ENCODE data around the gene MAFG.
A peak's percentile ranks its signal among the peaks of the same experiment; 100 is the strongest.

Gene MAFG

DNA sequence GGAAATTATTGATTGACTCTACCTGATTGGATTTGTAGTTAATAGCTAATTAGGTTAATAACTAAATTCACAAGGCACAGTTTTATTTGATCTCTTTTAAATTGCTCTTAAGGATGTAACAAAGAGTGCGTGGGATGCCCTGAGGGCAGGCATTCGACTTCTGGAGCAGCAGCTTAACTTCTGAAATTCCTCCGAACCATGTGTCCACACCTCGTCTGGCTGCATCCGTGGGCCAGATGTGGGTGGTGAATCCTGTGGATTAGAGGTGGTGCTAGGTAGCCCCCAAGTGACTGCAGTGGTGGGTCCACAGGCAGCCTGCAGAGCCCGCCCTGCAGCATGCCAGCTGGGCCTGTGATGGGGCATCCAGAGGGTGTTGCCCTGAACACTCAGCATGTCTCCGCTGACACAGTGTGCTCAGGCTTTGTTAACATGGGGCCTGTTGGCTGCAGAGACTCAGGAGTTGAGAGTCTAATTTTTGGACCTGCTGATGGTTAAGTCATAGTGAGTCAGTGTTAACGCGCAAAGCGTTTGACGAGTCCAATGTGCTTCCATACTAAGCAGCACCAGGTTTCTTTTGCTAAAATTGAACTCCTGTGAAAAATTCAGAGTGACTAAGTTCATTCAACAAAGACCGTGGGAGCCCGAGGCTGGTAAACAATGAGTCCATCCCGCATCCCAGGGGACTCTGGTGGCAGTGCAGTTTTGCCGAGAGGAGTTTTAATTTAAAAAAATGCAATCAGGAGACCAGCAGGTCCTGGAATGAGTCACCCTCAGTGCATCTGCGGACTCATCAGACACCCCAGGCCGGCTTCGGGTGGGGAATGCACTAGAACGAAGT, 29.3 kb downstream of the MAFG start:
- DNase-seq (ENCODE audit: low read depth, low spot score) = peak; percentile 69

DNA sequence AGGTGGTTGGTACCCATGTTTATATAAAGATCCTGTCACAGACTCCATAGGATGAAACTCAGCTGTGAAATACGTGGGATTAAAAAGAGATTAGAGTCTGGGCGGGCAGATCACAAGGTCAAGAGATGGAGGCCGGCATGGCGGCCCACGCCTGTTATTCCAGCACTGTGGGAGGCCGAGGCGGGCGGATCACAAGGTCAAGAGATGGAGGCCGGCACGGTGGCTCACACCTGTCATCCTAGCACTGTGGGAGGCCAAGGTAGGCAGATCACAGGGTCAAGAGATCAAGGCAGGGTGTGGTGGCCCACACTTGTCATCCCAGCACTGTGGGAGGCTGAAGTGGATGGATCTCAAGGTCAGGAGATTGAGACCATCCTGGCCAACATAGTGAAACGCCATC, 32.1 kb downstream of the MAFG start:
- DNase-seq (ENCODE audit: low read depth, low spot score) = no peak

DNA sequence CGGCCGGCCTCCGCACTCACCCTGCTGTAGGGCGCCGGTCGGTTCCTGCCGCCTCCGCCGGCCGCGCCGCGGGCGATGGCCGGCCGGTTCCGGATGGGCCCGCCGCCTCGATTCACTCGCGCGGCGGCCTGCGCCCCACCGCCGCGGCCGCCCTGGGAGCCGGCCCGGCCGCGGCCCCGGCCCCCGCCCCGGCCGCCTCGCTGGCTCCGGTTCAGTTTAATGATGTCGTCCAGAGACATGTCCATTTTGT, 36.3 kb downstream of the MAFG start:
- DNase-seq (ENCODE audit: low read depth, low spot score) = no peak

DNA sequence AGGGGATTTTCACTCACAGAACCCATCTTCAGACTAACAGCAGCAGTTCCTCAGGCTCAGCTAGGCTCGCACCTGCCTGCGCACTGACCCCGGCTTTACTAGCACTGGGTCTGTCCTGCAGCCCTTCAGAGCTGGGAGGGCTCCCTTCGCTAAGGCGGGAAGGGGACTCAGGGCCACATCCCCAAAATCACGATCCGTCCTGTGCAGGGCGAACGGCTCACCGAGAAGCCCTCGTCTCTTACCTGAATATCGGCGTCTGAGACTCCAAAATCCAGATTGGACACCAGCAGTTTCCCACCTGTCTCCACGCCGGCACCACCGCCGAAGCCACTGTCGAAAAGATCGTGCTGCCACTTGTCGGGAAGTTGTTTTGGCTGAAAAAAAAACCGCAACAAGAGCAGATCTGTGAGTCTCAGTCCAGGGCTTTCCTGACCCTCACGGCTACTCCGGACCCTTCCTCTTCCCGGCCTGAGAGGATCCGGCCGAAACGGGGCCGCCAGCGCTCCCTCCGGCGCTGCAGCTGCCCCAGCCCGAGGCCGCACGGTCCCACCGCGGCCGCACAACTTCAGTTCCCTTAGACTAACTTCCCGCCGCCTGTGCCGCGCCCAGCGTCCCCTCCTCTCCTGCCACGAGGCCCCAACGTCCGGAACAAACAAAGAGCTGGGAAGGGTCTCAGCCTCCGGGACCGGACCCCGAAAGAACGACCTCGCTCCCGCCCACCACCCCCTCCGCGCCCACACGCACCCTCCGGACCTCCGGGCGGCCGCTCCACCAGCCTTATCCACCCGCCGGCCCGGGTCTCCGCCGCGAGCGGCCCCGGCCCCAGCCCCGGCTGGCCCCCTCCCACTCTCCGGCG, 36.9 kb downstream of the MAFG start:
- DNase-seq (ENCODE audit: low read depth, low spot score) = no peak

DNA sequence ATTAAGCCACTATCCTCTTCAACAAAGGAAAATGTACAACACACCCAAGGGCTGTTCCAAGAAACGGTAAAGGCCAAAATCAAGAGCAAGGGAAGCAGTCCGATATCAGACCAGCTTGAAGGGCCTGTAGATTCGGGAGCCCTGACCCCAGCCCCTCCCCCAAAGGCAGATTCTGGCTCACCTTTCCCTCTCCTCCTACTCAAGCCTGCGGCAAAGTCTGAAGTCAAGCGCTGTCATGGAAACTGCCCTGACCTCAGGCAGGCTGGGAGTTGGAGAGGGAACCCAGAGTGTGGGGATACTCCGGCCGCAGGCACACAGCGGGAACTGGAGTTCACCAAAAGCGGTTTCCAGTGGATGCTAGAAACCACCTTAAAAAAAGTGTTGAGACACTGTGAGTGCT, 37.9 kb downstream of the MAFG start:
- DNase-seq (ENCODE audit: low read depth, low spot score) = no peak

DNA sequence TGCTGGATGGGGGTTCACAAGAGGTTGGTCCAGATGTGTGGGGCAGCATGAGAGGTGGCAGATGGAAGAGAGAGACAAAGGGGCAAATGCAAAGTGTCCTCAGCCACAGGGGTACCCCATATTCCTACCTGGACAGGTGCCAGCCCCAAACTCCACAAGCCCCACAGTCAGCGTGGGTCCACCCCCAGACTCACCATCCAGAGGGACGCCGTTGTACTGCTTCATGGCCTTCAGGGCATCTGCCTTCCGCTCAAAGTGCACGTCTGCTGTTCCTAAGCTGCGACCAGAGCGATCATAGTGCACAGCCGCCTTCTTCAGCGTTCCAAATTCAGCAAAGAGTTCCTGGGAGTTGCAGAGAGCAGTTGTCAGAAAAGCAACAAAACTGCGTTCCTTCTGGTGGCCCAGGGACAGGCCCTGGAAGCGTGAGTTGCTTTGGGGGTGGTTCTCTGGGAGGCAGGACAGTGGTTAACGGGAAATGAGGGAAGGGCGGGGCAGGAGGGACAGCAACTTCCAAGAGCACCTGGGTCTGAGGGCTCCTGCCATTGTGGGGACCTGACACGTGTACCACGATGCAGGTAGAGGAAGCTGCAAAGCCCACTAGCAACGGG, 38.4 kb downstream of the MAFG start:
- no peak for DNase-seq (ENCODE audit: low read depth, low spot score)

DNA sequence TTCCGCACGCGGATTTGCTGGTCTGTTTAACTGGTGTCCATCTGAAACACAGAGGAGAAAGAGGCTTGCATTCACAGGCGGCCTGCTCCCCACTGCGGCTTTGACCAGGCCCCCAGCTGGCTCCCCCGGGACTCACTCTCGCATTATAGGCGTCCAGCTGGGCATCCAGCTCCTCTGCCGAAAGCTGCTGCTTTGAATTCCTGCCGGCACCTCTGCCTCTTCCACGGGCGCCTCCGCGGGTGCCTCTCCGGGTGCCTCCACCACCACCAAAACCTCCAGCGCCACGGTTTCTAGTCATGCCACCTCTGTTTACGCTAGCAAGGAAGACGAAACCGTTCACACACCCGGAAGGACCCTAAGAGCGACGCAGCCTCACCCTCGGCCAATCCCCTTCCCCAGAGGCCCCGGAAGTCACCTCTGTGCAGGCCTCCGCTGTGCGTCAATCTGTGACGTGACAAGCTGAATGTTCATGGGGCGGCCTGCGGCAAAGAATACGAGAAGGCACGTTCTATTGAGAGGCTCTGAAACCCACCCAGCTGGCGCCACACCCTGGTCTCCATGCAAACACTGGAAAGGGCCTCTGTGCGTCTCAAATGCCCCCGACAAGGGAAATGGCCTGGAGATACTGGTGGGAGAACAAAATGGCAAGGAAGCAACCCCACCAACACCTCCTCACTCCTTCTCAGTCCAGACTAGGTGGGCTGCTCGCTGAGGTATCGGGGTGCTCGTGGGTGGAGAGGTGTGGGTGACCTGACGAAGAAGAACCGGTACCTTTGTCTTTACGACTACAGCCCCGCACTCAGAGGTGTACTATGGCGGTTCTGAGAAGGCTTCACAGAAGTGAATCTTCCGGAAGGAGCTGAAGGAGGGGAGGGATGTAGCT, 39.2 kb downstream of the MAFG start:
- no peak for DNase-seq (ENCODE audit: low read depth, low spot score)

DNA sequence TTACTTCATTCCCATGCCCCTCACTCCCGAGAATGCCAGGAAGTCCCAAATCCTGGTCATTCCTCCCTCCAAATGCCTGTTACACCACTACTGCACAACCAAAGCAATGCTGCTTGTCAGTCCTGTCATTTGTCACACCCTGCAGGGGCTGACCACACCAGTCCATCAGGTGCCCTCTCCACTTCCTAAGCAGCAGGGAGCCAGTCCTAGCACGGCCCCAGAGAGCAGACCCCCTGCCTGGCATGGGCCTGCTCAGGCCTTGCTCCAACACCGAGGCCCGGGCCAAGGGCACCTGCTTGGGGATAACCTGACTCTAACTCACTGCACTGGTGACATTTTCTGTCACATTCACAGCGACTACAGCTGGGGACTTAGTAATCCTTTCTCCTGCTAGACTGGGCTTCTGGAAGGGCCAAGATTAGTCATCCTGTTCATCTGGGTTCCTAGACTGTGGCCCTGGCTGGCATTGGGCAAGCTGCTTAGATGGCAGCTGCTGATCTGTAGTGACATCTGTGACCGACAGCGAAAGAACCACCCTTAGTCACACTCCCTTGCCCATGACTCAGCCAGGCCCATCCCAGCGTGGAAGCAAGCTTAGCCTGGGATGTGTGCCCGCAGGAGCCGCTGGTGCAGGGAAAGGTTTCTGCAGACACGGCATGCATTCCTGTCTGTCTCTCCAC, 41.5 kb downstream of the MAFG start:
- no peak for DNase-seq (ENCODE audit: low read depth, low spot score)

DNA sequence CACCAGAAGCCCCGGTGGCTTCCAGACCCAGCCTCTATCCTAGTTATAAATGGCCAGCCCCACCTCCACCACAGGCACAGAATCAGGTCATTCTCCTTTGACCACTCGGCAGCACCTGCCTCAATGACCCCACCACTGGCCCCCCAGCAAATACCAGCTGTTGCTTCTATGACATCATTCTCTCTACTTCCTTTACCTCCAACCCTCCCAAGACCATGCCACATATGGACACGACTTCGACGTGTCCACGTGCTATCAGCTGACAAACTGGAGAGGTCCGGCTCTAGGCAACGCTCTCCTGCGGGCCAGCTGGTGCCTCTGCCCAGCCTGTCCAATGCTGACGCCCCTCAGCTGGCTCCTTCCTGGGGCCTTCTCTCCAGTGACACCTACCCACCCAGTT, 42.1 kb downstream of the MAFG start:
- no peak for DNase-seq (ENCODE audit: low read depth, low spot score)

DNA sequence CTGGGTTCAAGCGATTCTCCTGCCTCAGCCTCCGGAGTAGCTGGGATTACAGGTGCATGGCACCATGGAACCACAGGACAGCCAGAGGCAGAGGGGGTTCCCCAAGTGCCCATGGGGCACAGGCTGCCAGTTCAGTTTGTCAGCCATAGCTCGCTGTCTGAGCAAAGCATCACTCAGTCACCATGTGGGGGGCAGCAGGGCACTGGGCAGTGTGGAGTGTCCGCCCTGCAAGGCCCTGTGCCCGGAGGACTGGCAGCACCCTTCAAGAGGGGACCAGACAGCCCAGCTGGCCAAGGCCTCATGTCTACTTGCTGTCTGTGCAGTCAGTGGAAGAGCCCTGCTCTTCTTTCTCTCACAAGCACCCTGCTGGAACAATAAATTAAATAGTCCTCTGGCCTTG, 42.6 kb downstream of the MAFG start:
- no peak for DNase-seq (ENCODE audit: low read depth, low spot score)

DNA sequence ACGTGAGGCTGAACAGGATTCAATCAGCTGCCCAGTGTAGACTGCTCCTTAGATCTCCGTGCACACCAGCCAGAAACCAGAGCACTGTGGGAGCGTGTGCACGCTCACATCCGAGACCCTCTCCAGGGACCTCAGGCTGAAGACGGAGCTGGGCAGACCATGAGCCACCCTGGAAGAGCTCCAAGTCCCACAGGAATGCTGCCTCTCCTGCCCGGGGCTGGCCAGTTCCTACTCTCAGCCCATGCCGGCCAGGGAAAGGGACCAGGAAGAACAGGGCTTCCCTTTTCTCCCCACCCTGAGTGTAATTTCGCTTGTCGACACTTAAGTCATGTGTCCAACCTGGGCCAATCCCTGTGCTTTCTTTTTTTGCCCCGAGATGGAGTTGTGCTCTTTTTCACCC, 43.0 kb downstream of the MAFG start:
- no peak for DNase-seq (ENCODE audit: low read depth, low spot score)

DNA sequence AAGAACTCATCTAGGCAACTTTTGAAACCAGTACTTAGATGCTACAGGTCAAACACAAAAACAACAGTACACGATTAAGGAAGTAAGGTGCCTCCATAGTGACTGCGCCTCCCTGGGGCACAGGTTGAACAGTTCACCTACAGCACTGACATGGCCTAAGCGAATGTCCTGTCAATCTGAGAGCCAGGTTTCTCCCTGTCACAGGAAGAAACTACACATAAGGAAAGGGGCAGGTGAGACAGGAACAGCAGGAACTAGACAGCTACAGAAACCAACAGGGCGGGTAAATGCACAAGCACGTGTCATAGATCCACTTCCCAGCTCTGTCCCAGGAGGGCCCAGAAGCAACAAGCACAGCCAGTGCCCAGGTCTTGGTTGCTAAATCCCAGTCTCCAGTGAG, 48.4 kb downstream of the MAFG start:
- no peak for DNase-seq (ENCODE audit: low read depth, low spot score)

DNA sequence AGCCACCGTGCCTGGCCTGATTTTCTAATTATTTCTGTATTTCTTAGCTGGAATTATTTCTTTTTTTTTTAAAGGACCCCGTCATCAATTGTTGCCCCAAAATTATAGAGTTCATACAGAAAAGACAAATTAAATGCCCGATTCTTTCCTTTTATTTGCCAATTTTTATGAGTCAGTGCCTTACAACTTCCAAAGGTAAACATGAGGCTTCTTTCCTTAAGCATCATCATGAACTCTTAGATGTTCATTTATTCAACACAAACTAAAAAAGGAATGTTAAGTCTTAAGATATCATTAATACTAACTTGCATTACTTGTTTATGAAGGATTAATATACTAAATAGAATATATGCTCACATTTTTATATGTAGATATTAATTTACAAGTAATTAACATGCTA, 49.2 kb downstream of the MAFG start:
- no peak for DNase-seq (ENCODE audit: low read depth, low spot score)

DNA sequence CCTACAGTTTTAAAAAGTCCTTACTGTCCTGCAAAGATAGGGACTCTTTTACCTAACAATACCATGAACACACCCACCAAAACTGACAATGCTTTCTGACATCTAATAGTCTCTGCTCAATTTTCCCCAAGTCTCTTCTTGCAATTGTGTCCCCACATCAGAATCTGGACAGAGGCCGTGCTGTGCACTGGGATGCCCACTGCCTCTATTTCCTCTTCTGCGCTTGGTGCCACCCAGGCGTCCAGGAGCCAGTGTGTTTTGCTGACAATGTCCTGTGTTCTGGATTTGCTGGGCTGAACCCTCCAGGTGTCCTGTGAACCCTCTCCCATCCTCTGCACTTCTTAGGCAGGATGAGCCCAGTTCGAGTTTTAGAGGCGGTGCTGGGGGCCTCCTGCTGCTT, 50.0 kb downstream of the MAFG start:
- no peak for DNase-seq (ENCODE audit: low read depth, low spot score)

DNA sequence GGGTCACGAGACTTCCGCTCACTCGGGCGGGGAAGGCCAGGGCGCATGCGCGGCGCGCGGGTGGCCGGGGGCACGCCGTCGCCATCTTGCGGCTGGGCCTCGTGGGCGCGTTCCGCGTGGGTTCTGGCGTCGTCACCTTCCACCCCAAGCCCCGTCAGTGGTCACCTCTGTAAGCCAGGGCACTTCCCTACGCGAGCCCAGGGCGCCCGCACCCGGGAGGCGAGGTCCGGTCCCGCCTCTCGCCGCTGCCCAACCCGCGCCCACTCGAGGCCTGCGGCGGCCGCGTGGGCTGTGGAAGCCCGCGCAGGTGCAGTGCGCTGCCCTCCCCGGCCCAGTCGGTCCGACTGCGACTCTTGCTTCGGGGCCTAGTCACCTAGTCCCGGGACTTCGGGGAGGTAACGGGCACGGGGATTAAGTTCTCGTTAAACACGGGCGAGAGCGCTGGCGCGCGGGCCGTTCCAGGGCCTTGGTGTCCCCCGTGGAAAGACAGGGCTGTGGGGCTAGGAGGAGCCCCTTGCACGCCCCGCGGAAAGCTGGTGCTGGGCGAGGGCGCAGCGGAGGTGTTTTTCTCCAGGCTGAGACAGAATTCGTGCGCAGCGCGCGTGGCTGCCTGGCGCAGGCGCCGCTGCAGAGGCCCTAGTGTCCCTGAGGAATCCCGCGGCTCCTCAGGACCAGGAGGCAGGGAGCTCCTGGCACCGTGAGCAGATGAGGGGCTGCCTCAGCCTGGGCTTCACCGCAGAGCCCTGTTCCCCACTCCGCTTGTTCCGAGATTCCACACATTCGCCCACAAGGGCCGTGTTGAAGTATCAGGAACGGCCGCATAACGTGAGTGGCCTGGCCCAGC, 55.9 kb downstream of the MAFG start:
- DNase-seq (ENCODE audit: low read depth, low spot score) = peak; percentile 77

DNA sequence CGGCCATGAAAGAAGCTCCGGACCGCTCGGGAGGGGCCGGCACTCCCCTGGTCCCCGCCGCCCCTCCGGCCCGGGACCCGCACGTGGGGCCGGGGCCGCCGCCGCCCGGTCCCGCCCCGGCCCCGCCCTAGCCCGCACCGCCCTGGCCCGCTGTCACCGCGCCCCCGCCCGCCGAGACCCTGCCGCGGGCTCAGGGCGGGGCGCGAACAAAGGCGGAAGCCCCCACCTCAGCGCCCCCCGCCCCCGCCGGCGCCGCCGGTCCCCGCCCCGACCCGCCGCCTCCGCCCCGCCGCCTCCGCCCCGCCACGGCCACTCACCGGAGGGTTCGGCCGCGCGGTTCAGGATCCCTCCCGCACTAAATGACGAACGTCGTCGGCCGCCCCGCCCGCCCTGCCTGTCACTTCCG, 56.6 kb downstream of the MAFG start, which contains the start of gene ARHGDIA:
Gene ARHGDIA (minus strand): TSS at position 357 of the 406 bp plus-strand sequence. CDS start 1,407 bp downstream, outside the sequence.
- DNase-seq (ENCODE audit: low read depth, low spot score) = no peak

DNA sequence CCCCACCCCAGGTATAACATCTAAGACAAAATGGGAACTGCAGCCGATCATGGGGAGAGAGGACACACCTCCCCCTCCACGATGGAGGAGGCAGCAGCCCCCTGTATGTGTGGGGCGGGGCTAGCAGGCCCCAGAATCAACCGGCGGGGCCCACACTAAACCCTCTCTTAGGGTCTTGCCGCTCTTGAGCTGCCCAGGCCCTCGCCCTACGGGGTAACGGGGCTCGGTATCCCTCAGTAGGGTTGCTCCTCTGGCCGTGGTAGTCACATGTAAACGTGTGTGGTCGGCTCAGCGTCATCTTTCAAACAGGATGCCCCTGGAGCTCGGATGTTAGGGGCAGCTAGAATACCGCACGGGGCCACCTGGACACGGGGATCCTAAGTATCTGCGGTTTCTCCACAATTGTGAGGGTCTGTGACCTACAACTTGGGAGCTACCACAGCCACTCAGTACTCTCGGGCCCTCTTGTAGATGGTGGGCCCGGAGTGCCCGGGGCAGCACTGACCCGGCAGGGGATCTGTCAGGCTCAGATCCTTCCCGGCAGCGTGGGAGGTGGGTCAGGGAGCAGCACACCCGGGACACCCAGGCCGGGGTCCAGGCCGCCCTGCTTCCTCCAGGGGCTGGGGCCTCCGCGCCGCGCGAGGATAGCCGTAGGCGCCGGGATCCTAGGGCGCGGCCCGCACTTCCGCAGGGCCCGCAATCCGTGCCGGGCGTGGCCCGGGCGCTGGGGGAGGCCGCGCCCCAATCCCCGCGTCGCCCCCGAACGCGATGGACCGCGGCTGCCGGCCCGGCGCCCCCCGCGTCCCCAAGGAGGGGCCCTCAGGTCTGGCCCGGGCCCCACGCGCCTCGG, 57.2 kb downstream of the MAFG start:
- peak; percentile 63 for DNase-seq (ENCODE audit: low read depth, low spot score)

DNA sequence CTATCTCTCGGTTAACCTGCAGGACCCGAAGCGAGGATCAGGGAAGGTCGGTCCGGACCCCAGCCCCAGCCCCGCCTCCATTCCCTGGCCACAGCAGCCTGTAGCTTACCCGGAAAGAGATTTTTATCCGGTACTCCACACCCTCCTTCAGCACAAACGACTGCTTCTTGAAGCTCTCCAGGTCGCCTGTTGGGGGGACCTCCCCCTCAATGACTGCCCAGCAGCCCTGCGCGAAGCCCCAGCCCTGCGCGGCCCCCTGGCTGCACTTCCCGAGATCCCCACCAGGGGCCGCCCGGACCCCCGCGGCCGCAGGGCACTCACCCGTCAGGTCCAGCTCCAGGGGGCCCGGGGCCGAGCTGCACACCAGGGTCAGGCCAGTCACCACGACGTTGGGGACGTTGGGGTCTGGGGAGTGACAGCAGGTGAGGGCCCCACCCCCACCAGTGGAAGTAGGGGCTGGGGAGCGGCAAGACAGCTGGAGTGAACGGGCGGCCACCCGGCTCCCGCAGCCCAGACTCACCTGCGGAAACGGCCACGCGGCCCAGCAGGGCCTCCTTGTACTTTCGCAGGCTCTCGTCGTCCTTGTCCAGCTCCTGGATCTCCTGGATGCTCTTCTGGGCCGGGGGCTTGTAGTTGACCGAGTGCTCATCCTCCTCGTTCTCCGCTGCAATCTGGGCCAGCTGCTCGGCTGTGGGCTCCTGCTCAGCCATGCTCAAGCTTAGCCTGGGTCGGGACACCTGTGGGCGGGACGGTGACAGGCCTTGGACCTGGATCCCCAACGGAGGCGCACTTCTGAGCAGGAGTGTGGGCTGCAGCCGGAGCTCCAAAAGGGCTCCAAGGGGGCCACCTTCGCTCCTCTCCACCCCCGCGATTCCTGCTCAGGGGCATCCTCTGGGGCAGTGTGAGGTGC, 58.1 kb downstream of the MAFG start:
- peak; percentile 85 for DNase-seq (ENCODE audit: low read depth, low spot score)
